ENCODE data around the gene COL6A3. TPM values are rescaled to one million over a fixed set of nuclear protein-coding genes. Genes with fewer than 3 reads are reported as not detected.

COL6A3 gene
- total and polyA plus RNA-seq, 2 donors (not counting 1 experiment from before 2014, with no cell fraction given), result 0.01 to 0.10 TPM

DNA sequence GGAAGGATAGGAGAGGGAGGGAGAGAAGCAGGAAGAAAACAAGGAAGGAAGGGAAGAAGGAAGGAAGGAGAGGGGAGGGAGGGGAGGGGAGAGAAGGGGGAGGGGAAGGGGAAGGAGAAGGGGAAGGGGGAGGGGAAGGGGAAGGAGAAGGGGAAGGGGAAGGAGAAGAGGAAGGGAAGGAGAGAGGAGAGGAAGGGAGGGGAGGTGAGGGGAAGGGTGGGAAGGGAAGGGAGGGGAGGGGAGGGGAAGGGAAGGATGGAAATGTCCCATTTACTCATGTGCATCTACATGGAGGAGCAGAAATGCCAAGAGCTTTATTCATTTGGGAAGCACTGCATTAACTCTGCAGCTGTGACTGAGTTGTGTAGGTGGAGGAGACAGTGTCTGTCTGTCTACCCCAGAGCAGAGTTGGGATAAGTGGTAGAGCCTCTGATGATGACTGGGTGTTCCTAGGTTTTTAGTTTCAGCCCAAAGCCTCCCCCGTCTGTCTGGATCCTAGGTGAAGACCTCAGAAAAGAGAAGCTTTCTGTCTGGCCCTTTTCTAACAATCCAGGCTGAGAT lies 131.3 kb downstream of the COL6A3 start:
- no peaks in the 10 kb centered on the region for H3K4me1 ChIP-seq (ENCODE audit: control insufficient read depth in 2 of 2, insufficient read depth in 2 of 2, low read length in 2 of 2)
- H2AFZ ChIP-seq (ENCODE audit: insufficient read depth, low read depth, low read length, poor library complexity, severe bottlenecking), result no peak overlapping the region
- intact Hi-C loops (cut with micrococcal nuclease), result no loop called here
- TF ChIP-seq, protein P1, sequence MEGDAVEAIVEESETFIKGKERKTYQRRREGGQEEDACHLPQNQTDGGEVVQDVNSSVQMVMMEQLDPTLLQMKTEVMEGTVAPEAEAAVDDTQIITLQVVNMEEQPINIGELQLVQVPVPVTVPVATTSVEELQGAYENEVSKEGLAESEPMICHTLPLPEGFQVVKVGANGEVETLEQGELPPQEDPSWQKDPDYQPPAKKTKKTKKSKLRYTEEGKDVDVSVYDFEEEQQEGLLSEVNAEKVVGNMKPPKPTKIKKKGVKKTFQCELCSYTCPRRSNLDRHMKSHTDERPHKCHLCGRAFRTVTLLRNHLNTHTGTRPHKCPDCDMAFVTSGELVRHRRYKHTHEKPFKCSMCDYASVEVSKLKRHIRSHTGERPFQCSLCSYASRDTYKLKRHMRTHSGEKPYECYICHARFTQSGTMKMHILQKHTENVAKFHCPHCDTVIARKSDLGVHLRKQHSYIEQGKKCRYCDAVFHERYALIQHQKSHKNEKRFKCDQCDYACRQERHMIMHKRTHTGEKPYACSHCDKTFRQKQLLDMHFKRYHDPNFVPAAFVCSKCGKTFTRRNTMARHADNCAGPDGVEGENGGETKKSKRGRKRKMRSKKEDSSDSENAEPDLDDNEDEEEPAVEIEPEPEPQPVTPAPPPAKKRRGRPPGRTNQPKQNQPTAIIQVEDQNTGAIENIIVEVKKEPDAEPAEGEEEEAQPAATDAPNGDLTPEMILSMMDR (IDR thresholded peaks at IDR 0.05), result no peak
- TF ChIP-seq EZH2 (IDR thresholded peaks at IDR 0.05; ENCODE audit: borderline replicate concordance, insufficient read depth, low read depth, low read length, poor library complexity, severe bottlenecking), result no peak
- no peak for DNase-seq
- peaks cover 0 to 8% (median 2%) of the 10 kb centered on the region in 4 experiments for H3K27me3 ChIP-seq (replicated peaks in 1 of 4; ENCODE audit: control extremely low read depth in 1 of 4, control insufficient read depth in 3 of 4, insufficient read depth in 4 of 4, low read length in 3 of 4)
- H3K27ac ChIP-seq (ENCODE audit: low read length in 2 of 2), result no peak overlapping the region
- CTCF ChIA-PET, result no interaction called here
- no peak overlapping the region for H3K4me3 ChIP-seq (ENCODE audit: control extremely low read depth in 1 of 5, extremely low read depth in 1 of 5, insufficient read depth in 1 of 5, low read depth in 2 of 5, low read length in 4 of 5)
- no peak for ATAC-seq (ENCODE audit: low read depth)
- no peaks in the 10 kb centered on the region for H3K36me3 ChIP-seq (replicated peaks in 1 of 2; ENCODE audit: control extremely low read depth in 1 of 2, control insufficient read depth in 1 of 2, extremely low read depth in 1 of 2, insufficient read depth in 2 of 2, low read length in 1 of 2)
- no CpG with 5 or more reads among the region's 1 CpG for WGBS (ENCODE audit: insufficient coverage)
- POLR2A ChIA-PET, result no interaction called here
- peaks cover 4% of the 10 kb centered on the region for H3K9me3 Mint-ChIP-seq (ENCODE audit: insufficient read depth)
- H3K27me3 Mint-ChIP-seq, result peaks cover 5% of the 10 kb centered on the region
- H3K4me2 ChIP-seq (replicated peaks; ENCODE audit: low read depth, low read length, poor library complexity, severe bottlenecking), result no peak overlapping the region
- no peak overlapping the region for H3K4me3 Mint-ChIP-seq
- no peaks in the 10 kb centered on the region for H3K4me1 Mint-ChIP-seq
- no peaks in the 10 kb centered on the region for H4K20me1 ChIP-seq (ENCODE audit: control insufficient read depth, insufficient read depth, low read length, poor library complexity, severe bottlenecking)
- H3K9me3 ChIP-seq (ENCODE audit: control extremely low read depth in 1 of 3, control insufficient read depth in 2 of 3, insufficient read depth in 1 of 3, low read length in 2 of 3), result peaks cover 0 to 8% (median 0%) of the 10 kb centered on the region in 3 donors
- H3K27ac Mint-ChIP-seq, result no peak overlapping the region
- H3K79me2 ChIP-seq (ENCODE audit: control insufficient read depth, insufficient read depth, low read length), result no peaks in the 10 kb centered on the region
- H3K9ac ChIP-seq (ENCODE audit: low read length), result no peak overlapping the region

DNA sequence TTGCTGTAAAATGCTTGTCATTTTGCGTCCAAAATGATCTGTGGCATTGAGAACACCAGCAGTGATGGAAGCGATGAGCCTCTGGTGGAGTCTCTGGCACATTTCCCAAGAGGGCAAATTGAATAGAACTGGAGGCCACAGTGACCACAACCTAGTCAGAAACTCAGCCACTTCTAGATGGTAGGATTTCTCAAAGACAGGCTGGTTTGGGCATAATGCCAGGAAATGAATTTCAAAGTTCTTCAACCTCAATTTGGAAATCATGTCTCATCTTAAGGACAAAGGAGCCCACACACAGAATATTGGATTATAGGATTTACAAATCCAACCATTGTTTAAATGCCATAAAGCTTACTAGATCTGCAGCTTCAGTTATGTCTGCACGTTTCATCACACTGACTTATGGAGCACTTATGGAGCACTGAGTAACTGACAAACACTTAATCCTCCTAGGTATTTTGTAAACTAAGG lies 132.1 kb downstream of the COL6A3 start:
- Histone ChIP-seq H3K27ac (ENCODE audit: low read length in 2 of 2) (no peak overlapping the region), H3K9me3 (ENCODE audit: control extremely low read depth in 1 of 3, control insufficient read depth in 2 of 3, insufficient read depth in 1 of 3, low read length in 2 of 3) (peaks cover 0 to 3% (median 0%) of the 10 kb centered on the region in 3 donors), H3K27me3 (replicated peaks in 1 of 4; ENCODE audit: control extremely low read depth in 1 of 4, control insufficient read depth in 3 of 4, insufficient read depth in 4 of 4, low read length in 3 of 4) (peaks cover 0 to 8% (median 2%) of the 10 kb centered on the region in 4 experiments), H3K4me3 (ENCODE audit: control extremely low read depth in 1 of 5, extremely low read depth in 1 of 5, insufficient read depth in 1 of 5, low read depth in 2 of 5, low read length in 4 of 5) (no peak overlapping the region), H3K4me1 (ENCODE audit: control insufficient read depth in 2 of 2, insufficient read depth in 2 of 2, low read length in 2 of 2) (no peaks in the 10 kb centered on the region), H4K20me1 (ENCODE audit: control insufficient read depth, insufficient read depth, low read length, poor library complexity, severe bottlenecking) (no peaks in the 10 kb centered on the region), H3K9ac (ENCODE audit: low read length) (no peak overlapping the region), H2AFZ (ENCODE audit: insufficient read depth, low read depth, low read length, poor library complexity, severe bottlenecking) (no peak overlapping the region), H3K36me3 (replicated peaks in 1 of 2; ENCODE audit: control extremely low read depth in 1 of 2, control insufficient read depth in 1 of 2, extremely low read depth in 1 of 2, insufficient read depth in 2 of 2, low read length in 1 of 2) (no peaks in the 10 kb centered on the region), H3K4me2 (replicated peaks; ENCODE audit: low read depth, low read length, poor library complexity, severe bottlenecking) (no peak overlapping the region), H3K79me2 (ENCODE audit: control insufficient read depth, insufficient read depth, low read length) (no peaks in the 10 kb centered on the region)
- DNase-seq (no peak), ATAC-seq (ENCODE audit: low read depth) (no peak)
- H3K4me1 Mint-ChIP-seq, result no peaks in the 10 kb centered on the region
- ChIA-PET POLR2A (no interaction called here), CTCF (no interaction called here)
- H3K27me3 Mint-ChIP-seq, result peaks cover 5% of the 10 kb centered on the region
- WGBS (ENCODE audit: insufficient coverage), result 83% methylated on average over 2 of the region's 3 CpGs
- H3K4me3 Mint-ChIP-seq, result no peak overlapping the region
- intact Hi-C loops (cut with micrococcal nuclease), result no loop called here
- H3K27ac Mint-ChIP-seq, result no peak overlapping the region
- peaks cover 2% of the 10 kb centered on the region for H3K9me3 Mint-ChIP-seq (ENCODE audit: insufficient read depth)
- TF ChIP-seq, protein P1 (IDR thresholded peaks at IDR 0.05), result no peak
- TF ChIP-seq EZH2 (IDR thresholded peaks at IDR 0.05; ENCODE audit: borderline replicate concordance, insufficient read depth, low read depth, low read length, poor library complexity, severe bottlenecking), result no peak
